NCI-H460 (cell line): ENCODE data around the gene CLCN7. TPM values are rescaled to one million over a fixed set of nuclear protein-coding genes. Genes with fewer than 3 reads are reported as not detected.

Source experiments
- DNase-seq: peaks from one replicate; pipeline ENCODE4 v3.0.0-alpha.2; 2016; ENCODE audit warnings: low read depth; ENCODE audit errors: extremely low read depth
- total RNA-seq: library from RNA; depleted of rRNA; stranded (reverse); fragments of >200 nt; shearing (Covaris generic); gene quantifications from 2 replicates; pipeline ENCODE4 v1.2.3, GENCODE V29; 2014

CLCN7 gene
- total RNA-seq, 1 experiment from 2014 or later, result 62.0 TPM

DNA sequence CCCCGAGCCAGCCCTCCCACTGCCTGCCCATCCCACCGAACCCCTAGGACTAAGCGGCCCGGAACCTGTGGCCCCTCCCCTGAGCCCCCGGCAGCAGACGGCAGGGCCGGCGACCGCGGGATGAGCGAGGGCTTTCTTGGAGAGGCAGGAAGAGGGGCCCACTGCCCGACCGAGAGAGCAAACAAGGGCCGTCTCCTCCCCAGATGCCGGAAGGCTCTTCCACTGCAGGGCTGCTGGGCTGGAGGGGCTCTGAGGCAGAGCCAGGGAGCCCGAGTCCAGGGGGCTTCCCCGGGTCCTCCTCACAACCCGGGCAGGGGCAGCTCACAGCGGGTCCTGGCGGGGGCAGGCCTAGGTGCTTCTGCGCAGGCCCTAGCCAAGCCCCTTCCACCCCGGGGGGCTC is 41.1 kb downstream of the CLCN7 start:
- no peak for DNase-seq

DNA sequence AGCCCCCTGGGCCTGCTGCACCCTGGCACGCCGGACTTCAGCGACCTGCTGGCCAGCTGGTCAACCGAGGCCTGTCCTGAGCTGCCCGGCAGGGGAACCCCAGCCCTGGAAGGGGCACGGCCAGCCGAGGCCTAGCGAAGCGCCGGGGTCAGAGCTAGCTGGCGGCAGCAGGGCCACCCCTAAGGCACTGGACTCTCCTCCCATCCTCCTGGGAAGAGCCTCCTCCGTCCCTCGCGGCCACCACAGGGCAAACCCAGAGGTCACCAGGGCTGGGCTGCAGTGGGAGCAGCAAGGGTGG is 41.6 kb downstream of the CLCN7 start:
- DNase-seq, result no peak

DNA sequence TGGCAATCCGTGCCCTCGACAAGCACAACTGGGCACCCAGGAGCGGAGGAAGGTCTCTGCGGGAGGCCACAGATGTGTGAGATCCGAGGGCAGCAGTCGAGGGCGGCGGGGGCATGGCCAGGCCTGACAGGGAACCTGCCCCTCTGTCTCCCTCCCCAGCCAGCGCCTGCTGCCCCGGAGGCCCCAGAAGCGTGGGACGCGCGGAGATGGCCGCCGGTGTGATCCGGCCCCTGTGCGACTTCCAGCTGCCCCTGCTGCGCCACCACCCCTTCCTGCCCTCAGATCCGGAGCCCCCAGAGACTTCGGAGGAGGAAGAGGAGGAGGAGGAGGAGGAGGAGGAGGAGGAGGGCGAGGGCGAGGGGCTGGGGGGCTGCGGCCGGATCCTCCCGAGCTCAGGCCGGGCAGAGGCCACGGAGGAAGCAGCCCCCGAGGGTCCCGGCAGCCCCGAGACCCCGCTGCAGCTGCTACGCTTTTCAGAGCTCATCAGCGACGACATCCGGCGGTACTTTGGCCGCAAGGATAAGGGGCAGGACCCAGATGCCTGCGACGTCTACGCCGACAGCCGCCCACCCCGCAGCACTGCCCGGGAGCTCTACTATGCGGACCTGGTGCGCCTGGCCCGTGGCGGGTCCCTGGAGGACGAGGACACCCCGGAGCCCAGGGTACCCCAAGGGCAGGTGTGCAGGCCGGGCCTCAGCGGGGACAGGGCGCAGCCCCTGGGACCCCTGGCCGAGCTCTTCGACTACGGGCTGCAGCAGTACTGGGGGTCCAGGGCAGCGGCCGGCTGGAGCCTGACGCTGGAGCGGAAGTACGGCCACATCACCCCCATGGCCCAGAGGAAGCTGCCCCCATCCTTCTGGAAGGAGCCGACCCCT is 42.2 kb downstream of the CLCN7 start:
- no peak for DNase-seq

- no peak for DNase-seq
Observed at GRCh38 chr16:1431497-1432270, 43.1 kb downstream of the CLCN7 start.

DNA sequence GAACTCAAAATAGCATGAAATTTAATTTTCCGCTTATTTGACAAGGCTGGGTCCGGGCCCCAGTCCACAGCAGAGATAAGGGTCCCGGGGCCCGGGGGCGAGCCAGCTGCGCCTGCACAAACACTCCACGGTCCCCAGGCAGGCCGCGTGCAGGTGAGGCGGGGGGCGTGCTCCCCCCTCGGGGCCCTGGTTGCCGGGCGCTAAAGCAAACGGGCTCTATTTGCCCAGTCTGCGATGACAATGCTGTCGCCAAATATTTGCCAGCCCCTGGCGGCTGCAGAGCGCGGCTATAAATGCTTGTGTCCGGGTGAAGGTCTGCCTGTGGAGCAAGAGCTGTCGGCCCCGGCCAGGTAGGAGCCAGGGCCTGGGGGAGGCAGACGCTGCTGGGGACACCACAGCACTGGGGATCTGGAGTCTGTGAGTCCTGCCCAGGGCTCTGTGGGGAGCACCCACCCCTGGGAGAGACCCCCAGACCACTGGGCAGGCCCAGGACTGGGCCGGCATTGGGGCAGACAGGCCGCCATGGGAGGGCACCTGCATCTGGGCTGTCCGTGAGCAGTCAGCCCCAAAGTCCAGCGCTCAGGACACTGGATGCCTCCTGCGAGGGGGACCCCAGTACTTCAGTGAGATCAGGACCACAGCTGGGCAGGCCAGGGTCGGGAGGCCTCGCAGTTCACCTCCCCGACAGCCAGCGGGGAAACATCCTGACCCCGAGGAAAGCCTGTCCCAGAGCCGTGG is 43.9 kb downstream of the CLCN7 start, which contains the start of gene PERCC1:
Gene PERCC1, plus strand, starts transcription at position 320 of the 738 bp plus-strand sequence. CDS start 1,516 bp downstream, outside the sequence.
- no peak for DNase-seq

- DNase-seq, result no peak
Observed at GRCh38 chr16:1430214-1430758, 44.5 kb downstream of the CLCN7 start.

GRCh38 chr16:1429631-1430030 is 45.2 kb downstream of the CLCN7 start:
- no peak for DNase-seq

DNA sequence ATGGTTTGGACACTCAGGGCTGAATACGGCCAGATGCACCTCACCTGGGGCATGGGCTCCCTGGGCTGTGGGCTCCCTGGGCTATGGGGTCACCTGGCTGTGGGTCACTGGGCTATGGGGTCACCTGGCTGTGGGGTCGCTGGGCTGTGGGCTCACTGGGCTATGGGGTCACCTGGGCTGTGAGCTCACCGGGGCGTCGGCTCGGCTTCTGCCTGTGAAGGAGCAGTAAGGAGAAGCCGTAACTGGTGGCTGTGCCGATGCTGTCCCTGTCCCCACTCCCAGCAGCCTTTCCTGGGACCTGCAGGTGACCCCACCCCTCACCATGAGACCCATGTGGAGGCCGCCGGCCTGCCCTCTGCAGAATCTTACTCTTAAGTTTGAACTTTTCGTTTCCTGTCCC is 45.8 kb downstream of the CLCN7 start:
- DNase-seq, result no peak

- no peak for DNase-seq
Observed at GRCh38 chr16:1428511-1428910, 46.3 kb downstream of the CLCN7 start.

DNA sequence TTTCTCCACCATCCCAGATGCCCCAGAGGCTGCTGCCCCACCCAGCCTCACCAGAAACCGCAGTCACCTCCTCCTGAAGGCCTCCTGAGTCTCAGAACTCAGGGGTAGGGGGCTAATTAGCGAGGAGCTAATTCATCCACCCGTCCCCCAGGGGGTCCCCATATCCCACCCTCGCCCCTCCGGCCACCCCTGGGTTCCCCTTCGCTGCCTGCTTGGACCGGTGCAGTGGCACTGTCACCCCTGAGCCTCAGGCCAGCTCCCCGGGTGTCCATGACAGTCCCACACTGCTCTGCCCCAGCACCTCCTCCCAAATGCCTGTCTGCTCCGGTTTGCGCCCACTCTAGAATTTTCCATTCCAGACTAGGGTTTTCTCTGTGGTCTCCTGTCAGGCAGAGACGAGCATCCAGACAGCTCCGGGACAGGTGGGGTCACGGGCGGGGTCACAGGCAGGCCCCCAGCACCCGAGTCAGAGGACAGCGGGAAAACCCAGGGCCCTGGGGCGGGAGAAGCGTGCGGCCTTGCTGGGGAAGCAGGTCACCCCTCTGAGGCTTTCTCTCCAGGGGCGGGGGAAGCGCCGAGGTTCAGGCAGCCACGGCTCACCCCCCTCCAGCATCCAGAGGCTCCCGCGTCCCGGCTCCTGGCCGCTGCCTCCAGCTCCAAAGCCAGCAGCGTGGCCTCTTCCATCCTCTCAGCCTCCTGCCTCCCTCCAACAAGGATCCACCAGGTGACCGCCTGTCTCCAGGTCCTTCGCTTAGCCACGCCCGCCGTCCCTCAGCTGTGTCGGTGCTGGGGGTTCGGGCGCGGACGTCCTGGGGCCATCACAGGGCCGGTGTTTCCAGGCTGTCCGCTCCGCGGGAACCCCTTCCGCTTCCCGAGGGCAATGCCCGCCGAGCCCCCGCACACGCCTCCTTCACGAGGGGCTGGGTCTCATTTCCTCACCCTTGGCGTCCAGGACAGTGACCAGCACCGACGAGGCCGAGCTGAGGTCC is 47.1 kb downstream of the CLCN7 start:
- no peak for DNase-seq

DNA sequence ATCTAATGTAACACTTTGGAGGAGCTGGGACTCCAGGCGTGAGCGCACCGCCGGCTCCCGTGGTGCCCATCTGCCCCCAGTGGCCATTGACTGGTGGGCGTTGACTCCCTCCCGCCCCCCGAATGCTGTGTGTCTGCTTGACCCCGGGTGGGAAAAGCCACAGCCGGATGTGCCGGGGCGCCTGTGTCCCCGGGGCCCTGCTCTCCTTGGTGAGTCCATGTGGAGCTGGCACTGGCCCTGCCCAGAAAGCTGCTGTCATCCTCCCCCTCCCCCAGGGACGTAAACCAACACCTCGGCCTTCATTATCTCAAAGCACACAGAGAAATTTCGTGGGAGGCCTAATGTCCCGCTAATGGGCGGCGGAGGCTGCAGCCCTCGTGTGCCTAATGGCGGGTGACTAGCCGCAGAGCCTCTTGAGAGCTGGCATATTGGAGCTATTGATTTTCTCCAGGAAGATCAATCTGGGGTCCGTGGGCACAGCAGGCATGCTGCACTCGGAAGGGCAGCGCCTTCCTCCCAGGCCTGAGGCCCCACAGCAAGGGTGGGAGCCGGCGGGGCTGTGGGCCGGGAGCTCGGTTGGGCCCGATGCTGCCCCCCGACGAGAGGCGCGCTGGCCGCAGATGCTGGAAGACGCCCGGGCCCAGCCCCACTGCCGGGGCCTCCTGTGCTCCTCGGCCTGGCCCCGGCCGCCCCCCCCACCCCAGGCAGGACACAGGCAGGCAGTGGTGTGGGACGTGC is 47.9 kb downstream of the CLCN7 start:
- no peak for DNase-seq

DNA sequence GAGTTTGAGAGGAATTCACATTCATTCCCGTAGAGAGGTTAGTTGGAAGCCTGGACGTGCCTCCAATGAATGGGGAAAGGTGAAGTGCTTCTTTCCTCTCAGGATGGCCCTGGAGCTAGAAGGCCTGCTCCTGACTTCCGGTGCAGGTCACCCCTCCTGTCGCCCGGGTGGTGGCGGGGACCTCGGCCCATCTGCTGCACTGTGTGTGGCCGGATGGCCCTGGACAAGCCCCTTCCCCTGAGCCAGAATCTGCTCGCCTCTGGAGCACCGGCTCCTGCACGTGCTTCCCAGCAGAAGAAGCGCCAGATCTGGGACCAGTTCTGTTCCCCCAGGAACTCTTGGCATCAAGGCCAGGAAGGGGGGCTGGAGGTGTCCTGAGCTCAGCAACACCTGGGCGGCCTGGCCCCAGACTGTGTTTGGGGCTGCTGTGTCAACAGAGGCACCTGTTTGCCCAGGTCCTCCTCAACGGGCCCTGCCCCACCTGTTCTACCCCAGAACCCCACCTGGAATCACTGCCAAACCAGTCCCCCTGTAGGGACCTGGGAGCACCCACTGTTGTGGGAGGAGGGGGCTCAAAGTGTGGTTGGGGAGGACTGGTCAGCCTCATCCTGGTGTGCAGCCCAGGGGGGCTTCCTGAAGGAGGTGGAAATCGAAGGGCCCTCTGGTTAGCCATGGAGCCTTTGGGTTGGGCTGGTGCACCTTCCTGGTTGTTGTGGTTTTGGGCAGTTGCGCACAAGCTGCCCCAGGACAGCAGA is 49.0 kb downstream of the CLCN7 start:
- DNase-seq, result no peak

- no peak for DNase-seq
Observed at GRCh38 chr16:1424028-1424427, 50.8 kb downstream of the CLCN7 start.

- no peak for DNase-seq
Observed at GRCh38 chr16:1422076-1422475, 52.8 kb downstream of the CLCN7 start.

GRCh38 chr16:1420111-1420539 is 54.7 kb downstream of the CLCN7 start:
- DNase-seq, result no peak

DNA sequence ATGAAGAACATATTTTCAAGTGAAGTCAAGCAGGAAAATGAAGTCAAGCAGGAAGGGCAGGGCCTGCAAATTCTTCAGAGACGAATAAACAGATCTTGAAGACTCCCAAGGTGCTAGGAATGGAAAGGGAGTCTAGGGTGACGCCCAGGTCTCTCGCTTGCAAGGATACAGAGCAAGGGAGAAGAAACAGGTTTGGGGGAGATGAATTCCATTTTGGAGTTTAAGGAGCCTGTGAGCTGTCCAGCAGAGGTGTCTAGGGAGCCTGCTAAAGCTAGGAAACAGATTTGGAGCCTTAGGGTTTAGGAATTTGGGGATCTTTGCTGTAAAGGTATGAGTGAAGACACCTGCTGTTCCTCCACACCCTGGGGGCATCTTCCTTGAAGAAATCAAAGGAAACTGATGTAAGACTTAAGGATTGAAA is 58.3 kb downstream of the CLCN7 start:
- no peak for DNase-seq

DNA sequence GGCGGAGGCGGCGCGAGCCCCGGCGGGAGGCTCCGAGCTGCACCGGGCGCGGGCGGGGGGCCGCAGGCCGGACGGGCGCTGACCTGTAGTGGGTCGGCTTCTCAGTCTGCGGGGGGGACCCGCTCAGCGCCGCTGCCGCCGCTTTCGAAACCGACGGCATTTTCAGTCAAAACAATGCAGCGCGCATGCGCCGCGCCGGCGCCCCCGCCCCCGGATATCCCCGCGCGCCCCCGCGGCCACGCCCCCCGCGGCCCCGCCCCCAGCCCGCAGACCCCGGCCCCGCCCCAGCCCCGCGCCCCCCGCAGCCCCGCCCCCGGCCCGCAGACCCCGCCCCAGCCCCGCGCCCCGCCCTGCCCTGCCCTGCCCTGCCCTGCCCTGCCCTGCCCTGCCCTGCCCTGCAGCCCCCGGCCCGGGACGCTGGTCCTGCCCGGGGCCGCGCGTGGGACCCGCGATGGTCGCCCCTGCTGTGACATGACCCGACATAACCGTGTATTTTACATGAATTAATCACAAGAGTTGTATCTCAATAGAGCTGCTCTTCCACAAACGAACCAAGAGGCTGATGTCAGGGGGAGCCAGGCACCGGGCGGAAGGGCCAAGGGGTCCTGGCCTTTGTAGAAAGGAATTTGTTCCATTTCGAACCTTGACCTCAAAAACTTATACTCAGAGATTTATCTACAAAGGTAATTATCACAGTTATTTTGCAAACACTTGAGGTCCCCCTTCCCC is 60.1 kb downstream of the CLCN7 start, which contains the start of gene UNKL:
Gene UNKL, minus strand, starts transcription at position 173 of the 729 bp plus-strand sequence. Its CDS starts 13 bp downstream, at position 160.
- peak; percentile 51 for DNase-seq
